Measurements from ENCODE around the gene SCN8A.

The SCN8A gene

DNA sequence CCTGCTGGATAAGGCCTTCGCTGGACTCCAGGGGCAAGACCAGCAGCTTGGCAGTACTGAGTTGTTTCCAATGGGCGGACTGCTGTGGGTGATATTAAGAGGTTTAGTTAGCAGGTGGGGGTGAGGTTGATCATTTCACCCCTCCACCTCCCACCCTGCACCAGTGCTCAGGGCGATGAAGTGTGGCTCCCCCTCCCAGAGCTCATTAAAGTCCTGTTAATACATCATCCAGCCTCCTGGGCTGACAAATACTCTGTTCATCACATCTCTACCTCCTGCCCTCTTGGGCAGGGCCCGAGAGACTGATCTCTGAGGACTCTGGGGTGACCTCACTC is 259.9 kb downstream of the SCN8A start:
- DNase-seq (ENCODE audit: low read depth in 2 of 2) = no peak

DNA sequence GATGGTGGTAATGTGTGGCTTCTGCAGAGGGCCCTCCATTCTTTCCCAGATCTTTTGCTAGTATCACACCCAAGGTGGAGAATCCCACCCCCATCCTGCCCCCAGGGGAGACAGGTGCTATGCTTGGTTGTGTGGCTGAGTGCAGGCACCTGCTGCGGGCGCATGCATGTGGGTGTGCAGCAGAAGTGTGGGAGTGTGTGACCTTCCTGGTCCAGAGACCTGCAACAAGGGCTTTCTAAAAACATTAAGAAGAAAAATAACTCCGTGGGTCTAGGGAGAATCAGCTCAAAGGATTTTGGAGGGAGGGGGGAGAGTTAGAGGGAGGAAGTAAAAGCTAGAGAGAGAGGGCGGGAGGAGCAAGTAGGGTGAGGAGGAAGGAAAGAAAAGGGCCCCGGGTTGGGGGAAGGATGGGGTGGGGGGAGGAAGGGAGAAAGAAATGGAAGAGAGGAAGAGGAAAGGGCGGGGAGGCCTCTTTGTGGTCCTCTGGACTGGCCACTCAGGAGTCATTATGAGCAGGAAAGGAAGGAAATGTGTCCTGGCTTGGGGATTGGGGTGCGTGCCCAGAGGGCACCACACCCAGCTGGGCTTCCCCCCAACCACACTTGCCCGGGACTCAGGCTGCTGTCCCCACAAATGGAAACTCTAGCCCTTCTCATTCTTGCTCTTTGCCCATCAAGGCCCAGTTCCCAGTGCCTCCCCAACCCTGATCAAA is 260.5 kb downstream of the SCN8A start:
- DNase-seq (ENCODE audit: low read depth in 2 of 2) = no peak

DNA sequence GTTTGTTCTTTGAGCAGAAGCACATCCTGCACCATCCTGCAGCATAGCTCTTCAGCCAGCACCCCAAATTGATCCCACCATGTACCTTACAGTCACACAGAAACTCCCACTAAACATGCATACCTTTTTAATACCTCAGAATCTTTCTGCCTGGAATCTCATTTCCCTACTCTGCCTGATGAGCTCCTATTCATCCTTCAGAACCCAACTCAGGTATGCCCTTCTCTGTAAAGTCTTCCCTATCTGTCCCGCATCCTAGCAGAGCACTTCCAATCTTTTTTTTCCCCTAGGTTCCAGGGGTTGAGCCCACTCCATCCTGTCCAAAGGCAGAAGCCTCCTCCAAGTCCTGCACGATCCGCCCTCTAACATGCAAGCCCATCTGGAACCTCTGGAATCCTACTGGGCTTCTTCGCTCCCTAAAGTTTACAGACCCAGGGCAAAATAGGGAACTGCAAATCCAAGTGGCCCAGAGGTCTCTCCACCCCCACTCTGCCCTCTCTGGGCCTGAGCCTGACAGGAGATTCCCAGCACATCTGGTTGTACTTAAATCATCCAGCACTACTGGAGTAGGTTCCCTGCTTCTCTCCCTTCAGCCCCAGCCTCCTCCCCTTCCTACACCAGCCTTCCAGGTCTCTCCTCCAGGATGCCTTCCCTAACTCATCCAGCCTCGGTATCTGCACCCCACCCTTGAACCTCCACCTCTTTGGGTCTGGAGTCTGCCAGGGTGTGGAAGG is 261.5 kb downstream of the SCN8A start:
- DNase-seq (ENCODE audit: low read depth in 2 of 2) = no peak

DNA sequence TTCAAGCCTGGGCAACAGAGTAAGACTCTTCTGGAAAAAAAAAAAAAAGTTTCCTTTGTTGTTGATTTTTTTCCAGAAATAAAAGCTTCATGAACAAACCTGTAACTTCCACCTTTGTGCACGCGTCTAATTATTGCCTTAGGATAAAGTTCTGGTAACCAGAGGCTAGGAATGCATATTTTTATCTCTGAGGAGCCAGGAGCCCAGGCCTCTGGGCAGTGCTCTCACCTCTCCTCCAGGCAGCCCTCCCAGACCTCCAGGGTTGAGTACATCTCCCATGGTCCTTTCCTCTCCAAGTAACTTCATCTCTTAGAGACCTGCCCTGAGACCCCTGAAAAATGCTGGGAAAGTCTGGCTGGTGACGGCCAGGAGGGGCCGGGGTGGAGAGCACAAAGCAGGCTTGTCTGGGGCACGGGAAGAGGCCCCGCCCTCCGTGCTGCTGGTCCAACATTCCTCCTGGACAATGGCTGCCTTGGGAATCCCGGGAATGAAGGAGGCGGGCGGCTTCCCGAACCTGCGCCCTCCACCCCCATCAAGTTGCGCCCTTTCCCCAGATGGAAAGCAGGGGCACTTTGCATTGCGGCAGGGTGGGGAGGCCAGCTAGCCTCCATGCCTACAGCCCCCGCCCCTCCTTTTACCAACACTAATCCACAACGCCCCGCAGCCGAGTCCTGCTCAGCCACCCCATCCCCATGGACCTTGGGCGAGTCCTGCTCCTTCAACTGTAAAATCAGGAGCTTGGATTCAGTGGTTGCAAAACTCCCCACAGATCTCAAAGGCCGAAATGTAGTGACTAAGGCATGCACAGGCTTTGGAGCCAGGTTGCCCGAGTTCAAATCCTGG is 264.8 kb downstream of the SCN8A start:
- DNase-seq (ENCODE audit: low read depth in 2 of 2) = no peak

DNA sequence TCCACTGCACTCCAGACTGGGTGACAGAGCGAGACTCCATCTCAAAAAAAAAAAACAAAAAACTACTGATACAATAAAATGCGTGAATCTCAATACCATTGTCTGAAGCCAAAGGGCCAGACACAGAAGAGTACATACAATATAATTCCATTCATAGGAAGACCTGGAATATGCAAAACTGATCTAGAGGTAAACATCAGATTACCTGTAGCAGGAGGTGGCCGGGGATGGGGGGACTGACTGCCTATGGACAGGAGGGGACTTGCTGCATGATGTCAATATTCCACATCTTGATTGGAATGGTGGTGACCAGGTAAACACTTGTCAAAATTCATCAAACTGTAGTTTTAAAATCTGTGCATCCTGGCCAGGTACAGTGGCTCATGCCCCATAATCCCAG is 270.0 kb downstream of the SCN8A start:
- no peak for DNase-seq (ENCODE audit: low read depth in 2 of 2)

Data from stimulated activated CD8-positive, alpha-beta memory T cell treated with anti-CD3 and anti-CD28 coated beads, Interleukin-15, amount 100 ng/mL, for 4 hours (primary cell).